GM19240 (cell line): Measurements from ENCODE around the gene HTRA3.
"Not testable (repeated sequence)": the region's sequence is repeated elsewhere in the genome, so short reads cannot be mapped to it uniquely, and the experiment has no call there.

Experiments
- DNase-seq: peaks from one replicate; pipeline ENCODE4 v3.0.0; 2011; ENCODE audit warnings: low spot score; ENCODE audit not compliant: insufficient read length

HTRA3 gene

DNA sequence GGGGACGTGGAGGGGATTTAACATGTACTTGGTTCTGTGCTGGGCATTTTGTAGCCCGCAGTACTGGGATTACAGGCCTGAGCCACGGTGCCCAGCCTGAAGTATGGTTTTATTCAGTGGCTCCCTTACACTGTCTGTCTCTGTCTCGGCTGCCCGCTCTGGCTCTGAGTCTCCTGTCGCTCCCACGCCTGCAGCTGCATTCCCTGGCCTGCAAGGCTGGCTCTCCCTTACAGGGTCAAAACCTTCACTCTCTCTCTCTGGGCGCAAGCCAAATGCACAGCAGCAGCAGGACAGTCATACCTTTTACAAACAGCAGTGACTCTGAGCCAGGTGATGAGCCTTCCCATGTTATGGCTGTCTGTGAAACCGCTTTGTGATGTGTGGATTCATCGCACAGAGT lies 72.1 kb downstream of the HTRA3 start:
- no peak for DNase-seq

DNA sequence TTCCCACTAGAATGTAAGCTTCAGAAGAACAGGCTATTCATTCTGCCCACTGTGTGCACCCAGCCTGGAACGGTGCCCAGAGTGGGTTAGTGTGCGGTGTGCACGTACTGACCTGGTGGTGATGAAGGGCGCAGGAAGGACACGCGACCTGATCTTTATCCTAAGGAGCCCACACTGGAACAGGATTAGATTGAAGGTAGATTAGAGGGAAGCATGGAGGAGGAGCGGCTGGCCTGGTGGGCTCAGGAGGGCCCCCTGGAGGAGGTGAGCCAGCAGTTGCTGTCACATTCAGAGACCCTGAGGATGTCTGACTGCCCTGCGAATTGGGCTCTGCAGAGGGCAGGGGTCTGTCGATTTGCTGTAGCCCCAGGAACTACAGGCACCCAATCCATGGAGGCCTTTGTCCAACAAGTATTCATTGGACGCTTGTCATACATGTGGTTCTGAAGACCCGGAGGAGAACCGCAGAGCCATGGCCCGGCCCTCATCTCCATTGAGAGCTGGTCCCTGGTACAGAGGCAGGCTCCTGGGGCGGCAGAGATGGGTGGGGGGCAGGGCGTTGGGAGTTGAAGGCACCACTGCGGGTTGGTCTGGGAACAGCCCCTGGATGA lies 73.2 kb downstream of the HTRA3 start:
- DNase-seq: no peak

DNA sequence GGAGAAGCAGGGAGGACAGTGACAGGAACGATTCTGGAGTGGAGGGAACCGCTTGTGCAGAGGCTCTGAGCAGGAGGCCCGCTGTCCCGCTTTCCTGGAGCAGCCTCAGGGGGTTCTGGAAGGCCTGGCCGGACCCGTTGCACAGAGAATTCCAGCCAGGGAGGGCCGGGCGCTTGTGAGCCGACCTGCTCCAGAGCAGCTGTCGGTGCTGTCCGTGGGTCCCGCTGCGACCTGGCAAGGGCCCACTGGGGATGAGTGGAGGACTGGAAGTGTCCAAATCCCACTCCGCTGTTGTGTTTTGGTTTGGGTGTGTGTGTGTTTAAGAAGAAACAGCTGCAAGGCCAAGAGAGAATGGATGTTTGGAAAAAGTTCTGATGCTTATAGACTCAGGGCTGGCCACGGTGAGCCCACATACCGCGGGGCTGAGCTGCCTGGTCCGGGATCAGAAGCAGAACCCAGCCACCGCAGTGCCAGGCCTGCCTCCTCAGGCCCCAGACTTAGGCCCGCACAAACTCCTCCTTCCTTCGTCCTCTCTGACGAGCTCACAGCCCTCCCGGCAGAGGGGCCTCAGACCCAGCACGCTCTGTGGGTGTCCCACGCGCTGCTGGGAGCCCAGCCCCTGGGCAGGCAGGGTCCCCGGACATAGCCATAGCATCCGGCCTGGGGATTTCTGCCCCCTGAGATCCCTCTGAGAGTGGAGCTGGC lies 73.9 kb downstream of the HTRA3 start:
- no peak for DNase-seq

DNA sequence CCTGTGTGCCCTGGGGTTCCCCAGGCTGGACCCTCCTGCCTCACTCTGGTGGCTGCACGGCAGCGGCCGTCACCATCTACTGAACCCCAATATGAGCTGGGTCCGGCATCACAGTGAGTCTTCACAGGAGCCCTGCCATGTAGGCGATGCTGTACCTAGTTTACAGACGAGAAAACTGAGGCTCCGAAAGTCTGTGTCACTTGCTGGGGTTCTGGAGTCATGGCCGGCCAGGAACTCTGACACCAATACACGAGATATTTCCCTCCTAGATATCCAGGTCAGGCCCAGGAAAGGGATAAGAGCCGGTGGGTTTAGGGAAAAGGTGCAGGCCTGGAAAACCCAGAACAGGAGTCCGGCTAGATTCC lies 74.4 kb downstream of the HTRA3 start:
- DNase-seq: no peak

DNA sequence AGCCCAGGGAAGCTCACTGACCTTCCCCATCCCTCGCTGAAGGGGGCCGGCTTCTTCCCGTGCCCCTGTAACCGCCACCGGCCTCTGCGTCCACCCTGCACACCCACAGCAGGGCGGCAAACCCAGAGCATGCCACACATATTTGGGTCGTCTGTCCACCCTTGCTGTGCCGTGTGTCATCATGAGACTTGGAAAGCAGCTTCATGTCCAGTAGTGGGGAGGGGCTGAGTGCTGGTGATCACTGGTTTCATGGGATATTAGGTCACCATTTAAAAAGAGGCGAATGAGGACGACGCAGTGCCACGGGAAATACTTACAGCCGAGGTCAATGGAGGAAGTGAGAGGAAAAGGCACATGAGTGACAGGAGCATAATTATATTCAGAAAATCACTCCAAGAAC lies 74.8 kb downstream of the HTRA3 start:
- no peak for DNase-seq

DNA sequence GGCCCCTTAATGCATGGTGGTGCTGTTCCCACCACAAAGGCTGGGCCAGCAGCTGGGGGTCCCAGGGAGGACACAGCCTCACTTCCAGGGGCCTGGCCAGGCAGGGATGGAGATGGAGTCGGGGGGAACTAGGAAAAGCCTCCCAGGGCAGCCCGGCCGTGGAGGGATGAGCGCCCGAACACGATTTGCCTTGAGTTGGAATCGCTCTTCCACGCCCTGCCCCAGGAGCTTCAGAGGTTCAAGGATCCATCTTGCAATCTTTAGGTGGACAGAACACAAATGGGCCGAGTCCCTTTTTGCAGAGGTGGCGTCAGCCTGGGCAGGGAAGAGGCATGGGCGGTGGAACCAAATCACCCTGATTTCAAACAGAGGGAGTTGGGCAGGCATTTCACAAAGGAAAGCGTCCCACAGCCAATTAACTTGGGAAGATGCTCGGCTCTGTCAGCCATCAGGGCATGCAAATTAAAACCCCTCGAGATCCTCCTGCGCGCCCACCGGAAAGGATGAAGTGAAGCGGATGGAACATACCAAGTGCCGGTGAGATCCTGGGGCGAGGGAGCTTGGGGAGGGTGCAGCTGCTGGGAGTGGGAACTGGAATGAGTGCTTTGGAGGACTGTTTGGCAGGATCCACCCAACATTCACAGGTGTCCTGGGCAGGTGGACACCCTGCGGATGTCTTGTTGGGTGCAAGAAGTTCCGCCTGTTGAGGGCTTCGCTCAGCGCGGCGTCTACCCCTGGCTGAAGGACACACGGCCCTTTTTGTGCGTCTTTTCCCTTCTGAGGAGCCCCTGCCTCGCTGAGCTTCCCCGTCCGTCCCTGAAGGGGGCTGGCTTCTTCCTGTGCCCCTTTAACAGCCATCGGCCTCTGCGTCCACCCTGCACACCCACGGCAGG lies 75.7 kb downstream of the HTRA3 start:
- DNase-seq: no peak

DNA sequence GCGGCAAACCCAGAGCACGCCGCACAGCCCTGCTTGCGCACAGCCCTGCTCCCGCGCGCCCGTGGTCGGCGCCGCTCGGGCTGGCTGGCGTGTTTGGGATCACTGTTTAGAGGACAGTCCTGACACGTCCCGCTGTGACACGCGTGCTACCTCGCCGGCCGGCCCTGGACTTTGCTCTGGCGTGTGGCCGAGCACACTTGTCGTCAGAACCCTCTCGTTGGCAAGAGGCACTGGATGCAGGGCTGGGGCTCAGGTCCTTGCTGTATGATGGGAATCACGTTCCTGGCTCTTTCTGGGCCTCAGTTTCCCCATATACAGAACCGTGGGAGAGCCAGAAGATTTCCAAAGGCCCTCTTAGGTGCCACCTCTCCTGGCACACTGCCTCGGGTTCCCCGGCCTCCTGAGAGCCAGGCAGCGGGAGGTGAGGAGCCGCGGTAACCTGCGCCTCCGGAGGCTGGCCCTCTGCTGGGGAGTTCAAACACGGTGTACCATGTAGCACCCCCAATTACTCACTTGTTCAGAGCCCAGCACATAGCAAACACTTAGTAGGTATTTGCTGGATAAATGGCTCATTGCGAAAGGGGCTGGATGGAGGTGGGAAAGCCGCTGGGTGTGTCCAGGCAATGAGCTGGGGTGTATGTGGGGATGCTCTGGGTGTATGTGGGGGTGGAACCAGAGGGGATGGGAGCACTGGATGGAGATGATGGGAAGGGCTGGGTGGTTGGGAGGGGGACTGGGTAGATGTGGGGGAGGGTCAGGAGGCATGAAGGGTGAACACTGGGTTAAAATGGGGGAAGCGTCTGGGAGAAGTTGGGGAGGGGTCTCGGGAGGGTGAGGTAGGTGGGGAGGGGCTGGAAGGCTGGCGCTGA lies 76.6 kb downstream of the HTRA3 start:
- no peak for DNase-seq

DNA sequence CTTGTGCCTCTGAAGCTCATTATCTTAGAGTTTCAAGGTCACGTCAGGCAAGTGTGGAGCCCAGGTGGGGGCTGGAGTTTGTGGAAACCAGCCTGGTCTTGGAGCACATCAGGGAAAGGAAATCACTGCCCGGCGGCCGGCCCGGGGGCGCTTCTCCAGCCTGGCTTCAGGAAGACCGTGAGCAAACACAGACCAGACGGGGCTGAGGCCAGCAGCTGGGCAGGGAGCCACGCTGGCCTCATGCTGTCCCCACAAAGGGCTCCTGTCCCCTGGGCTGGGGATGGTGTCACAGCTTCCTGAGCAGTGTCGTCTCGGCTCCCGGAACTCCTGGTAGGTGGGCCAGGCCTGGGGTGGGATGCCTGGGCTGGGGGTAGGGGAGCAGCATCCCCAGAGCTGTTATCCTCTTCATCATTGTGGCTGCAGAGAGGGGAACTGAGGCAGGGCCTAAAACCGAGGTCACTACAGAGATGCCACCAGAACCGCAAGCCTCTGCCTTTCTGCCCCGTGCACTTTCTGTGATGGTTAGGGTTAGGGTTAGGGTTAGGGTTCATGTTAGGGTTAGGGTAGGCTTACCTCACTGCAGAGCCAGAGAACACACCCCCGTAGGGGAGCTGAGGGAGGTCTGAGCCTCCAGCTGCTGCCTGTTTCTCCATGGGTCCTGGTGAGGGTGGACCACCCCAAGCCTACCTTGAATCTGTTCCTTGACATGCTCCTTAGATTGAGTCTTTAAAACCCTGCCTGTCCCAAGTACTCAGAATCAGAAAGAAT lies 77.5 kb downstream of the HTRA3 start:
- DNase-seq: no peak

DNA sequence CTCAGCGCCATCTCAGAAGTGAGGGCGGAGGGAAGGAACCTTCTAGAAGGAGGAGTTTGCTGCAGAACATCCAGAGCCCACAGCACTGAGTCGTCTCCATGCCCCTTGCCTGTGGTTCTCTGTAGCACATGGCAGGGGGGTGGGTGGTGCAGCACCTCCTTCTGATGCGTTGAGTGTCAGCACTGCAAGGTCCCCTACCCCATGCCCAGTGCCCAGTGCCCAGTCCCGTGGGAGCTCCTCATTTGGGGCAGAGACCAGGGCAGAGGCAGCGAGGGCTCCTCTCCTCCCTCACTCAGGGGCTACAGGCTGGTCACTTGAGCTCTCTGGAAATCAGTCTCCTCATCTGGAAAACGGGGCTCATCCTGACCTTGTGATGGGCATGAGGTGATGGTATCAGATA lies 78.1 kb downstream of the HTRA3 start:
- no peak for DNase-seq

DNA sequence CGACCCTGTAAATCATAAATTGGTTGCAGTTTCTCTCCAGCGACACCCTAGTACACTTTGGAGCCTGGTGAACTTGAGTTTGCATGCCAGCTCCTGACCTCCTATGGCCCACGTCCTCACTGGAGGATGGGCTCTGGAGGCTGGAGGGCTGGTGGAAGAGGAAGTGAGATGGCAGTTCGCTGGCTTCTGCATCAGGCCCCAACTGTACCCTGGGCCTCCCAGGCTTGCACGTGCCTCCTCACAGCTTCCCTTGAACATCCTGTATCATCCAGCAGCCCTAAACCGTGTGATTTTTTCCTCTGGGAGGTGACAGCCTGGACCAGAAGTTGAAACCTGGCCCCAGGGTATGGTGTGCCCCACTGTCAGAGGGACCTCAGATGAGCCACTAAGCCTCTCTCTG lies 78.5 kb downstream of the HTRA3 start:
- no peak for DNase-seq

DNA sequence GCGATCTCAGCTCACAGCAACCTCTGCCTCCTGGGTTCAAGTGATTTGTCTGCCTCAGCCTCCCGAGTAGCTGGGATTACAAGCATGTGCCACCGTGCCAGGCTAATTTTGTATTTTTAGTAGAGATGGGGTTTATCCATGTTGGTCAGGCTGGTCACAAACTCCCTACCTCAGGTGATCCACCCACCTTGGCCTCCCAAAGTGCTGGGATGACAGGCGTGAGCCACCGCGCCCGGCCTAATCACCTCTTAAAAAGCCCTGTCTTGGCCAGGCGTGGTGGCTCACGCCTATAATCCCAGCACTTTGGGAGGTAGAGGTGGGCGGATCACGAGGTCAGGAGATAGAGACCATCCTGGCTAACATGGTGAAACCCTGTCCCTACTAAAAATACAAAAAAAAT lies 79.7 kb downstream of the HTRA3 start:
- not testable (repeated sequence) for DNase-seq

DNA sequence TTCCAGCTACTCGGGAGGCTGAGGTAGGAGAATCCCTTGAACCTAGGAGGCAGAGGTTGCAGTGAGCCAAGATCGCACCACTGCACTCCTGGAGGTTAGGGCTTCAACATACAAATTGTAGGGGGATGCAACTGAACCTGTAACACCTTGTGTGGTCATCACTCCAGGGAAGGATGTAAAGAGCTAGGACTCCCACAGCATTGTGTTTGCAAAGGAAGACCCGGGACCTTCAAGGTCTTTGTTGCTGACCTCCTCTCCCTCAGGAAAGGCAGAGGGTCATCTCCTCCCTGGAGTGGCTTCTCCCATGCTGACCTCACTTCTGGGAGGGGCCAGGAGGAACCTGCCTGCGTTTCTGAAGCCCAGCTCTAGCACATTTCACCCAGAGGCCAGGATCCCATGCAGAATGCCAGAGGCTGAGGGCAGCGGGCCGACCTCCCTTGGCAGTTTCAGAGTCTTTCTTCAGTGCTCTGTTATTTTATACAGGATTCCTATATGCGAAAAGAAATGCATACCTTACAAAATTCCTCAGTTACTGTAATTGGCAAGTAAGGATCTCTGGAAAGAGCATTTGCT lies 80.2 kb downstream of the HTRA3 start:
- DNase-seq: no peak

DNA sequence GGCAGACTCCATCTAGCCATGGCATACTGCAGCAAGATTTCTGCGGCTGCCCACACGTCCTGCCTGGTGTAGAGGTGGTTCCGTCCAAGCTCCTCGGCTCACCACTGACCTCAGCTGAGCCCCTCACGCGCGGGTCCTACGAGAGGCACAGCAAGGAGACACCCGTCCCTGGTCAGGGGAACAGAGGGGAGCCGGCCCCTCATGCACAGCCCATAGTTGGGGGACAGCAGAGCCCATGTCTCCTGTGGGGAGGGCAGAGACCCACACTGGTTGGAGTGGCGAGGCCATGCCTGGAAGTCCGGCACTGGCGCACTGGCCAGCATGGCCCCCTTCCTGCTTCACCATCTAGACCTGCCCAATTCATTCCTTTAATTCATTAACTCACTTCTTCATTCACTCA lies 80.8 kb downstream of the HTRA3 start:
- DNase-seq: no peak

DNA sequence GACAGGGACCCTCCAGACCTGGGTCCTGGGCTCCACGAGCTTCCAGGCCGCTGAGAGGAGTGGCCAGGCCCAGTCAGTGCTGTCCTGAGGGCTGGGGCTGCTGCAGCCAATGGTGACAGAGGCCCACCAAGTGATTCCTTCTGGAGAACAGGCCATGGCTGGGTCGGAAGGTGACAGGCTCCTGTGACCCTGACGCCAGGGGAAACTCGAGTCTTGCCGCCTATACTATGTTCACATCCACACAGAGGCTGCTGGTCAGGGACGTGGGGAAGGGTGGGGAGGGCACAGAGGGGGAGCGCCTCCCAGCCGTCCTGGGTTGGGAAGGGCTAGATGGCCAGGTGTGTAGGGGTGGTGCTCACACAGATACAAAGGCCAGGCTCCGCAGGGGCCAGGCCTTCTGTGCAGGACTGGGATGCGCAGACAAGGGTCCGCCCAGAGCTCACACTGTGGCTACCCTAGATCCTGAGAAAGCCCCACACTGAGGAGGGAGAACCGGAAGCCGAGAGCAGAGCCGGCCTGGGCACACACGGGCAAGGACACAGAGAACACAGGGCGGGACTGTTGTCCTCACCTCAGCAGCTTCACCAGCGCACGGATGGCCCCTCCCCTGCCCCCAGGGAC lies 81.4 kb downstream of the HTRA3 start:
- DNase-seq: no peak

DNA sequence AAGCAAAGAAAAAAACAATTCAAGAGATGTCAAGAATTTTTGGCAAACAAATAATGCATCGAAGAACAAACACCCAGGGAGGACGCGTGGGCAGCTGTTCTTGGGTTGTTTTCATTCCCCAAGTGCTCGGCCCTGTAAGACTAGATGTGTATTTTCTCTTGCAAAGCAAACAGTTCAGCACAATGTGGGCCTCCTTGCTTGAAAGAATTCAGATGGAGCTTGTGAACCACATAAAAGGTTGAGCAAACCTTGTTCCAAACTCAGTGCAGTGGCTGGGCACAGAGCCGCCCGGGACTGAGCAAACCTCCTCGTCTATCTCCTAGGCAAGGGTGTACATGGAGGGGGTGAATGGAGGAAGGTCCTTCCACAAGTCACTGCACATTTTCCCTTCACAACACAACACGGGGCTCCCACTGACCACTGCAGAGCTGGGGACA lies 82.4 kb downstream of the HTRA3 start:
- DNase-seq: no peak

DNA sequence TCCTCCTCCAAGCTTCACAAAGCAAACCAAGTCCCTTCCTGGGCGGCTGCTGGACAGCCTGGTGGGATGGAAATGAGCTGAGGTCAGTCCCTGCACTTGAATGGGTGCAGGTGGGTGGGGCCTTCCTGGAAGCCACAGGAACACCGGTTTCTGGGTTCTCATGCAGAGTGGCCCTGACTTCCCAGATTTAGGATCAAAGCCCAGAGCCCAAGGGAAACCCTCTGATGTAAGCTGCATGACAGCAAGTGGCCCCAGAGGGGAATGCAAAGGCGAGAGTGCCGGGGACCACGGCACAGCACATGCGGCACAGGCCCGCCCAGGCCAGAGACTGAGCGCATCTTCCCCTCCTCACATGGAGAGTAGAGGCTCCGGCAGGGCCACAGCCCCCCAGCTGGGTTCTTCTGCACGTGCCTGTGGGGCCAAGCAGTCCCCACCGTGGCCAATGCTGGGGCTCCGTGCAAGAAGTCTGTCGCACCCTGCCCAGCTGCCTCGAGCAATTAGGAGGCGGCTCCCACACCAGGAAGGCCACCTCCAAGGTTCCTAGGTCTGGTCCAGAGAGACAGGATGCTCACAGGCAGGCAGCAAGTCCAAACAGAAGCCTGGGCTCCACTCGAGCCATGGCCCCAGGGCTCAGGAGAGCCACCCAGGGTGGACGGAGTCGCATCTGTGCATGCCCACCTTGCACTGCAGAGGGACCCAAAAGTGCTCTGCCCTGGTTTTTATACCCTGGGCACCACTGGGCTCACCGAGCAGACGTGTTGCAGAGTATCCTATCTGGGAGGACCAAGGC lies 83.0 kb downstream of the HTRA3 start:
- DNase-seq: no peak

DNA sequence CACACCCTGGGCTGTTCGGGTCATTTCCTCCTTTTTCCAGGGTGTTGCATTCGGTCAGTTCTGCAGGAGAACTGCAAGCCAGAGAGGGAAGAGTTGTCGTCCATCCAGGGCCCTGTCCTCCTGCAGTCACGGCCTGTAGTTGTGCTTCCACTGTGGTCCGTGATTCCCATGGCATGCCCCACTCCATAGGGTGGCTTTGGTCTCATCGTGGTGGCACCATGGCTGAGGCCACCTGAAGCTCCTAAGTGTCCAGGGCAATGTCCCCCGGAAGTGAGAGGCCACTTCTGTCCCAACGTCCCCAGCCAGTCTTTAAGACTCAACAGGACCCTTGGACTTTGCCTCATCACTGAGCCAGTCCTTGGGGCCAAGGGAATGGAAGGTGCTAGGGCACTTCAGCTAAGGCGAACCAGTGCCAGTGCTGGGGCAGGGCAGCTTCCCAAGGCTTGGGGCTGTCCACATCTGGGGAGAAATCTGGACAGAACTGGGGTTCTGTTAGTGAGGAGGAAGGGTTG lies 83.7 kb downstream of the HTRA3 start:
- DNase-seq: no peak

DNA sequence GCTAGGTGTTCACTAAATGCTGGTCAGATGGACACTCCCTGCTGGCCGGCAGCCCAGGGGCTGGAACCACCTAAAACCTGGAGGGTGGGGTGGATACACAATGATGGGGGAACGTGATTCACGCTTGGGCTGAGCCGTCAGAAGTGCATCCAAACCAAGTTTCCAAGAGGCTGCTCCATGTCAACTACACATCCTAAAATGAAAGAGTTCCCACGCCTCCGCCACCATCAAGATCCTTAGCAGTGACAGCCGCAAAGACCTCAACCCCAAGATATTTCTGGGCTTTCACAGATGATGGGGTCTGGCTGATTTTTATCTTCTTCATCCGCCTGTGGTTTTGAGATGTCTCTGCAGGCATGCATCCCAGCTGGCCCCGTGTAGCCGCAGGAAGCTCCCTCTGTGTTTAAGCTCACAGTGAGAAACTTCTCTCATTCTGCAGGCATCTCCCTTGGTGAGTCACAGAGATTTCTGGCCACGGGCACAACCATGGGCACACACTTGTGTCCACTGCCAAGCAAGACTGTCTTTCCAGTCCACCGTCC lies 84.4 kb downstream of the HTRA3 start:
- DNase-seq: no peak

DNA sequence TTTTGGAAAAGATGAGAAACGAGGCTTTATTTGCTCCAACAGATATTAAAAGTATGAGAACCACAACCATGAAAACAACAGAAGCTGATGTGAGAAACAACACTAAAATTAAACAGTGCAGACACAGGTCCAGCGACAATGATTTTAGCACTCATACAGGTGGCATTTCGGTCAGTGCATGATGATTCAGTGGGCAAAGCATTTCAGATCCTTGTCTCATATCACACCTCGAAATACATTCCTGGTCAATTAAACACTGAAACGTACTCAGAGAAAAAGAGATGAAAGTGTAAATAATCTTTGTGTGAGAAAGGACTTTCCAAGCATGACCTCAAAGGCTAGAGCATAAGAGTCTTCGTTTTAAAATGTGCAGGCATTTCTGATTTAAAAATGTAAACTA lies 85.8 kb downstream of the HTRA3 start:
- DNase-seq: no peak
